Testis (tissue), 3 donors: ENCODE data around the gene RGR. TPM values are rescaled to one million over a fixed set of nuclear protein-coding genes. Genes with fewer than 3 reads are reported as not detected.

Experiments
- DNase-seq: peaks from one replicate; pipeline ENCODE4 v3.0.0-alpha.2; 2019
- H3K27ac ChIP-seq, 2 donors: fragments of 200-600 bp; sonication (generic); one replicate each; pipeline ENCODE4 v1.5.1; 2019
- H3K27me3 ChIP-seq: fragments of 200-600 bp; sonication (generic); one replicate; pipeline ENCODE4 v1.5.1; 2019
- H3K36me3 ChIP-seq: fragments of 200-600 bp; sonication (generic); one replicate; pipeline ENCODE4 v1.5.1; 2017; ENCODE audit warnings: low read depth; ENCODE audit errors: missing control alignments
- H3K4me1 ChIP-seq: fragments of 200-600 bp; sonication (generic); one replicate; pipeline ENCODE4 v1.5.1; 2019
- H3K4me3 ChIP-seq, 2 donors: fragments of 200-600 bp; sonication (generic); one replicate each; pipeline ENCODE4 v1.5.1; 2017 to 2019
- H3K9me3 ChIP-seq: fragments of 200-600 bp; sonication (generic); one replicate; pipeline ENCODE4 v1.5.1; 2017
- POLR2A ChIP-seq: fragments of 450-650 bp; IDR thresholded peaks from one replicate; pipeline ENCODE4 v1.6.1; 2017; ENCODE audit warnings: antibody characterized with exemption, mild to moderate bottlenecking, moderate library complexity
- WGBS, 2 donors: methylation state at CpG; one replicate each; pipeline ENCODE4 v1.1.5; 2018; 5-methylcytosine and 5-hydroxymethylcytosine counted together
- intact Hi-C: fragments of 100-400 bp; cut with DNase I; formaldehyde crosslinking; loops from one replicate; pipeline ENCODE4 v1.15.1; 2023; ENCODE audit warnings: low total_unique reads
- polyA plus RNA-seq: library from polyadenylated mRNA; stranded (reverse); fragments of 350-450 nt; fragmentation: Illumina TruSeq; extraction: RNeasy Lipid Tissue Mini Kit (QIAGEN cat#74804); gene quantifications from one replicate; pipeline ENCODE4 v1.2.3, GENCODE V29; 2014; ENCODE audit warnings: low read depth, low replicate concordance; ENCODE audit not compliant: insufficient read depth
- total RNA-seq, 2 donors: library from RNA; depleted of rRNA; stranded (reverse); fragments of >200 nt; gene quantifications; one replicate each; pipeline ENCODE4 v1.2.3, GENCODE V29; 2016
- TF ChIP-seq, protein P1 (sequence below), 3 experiments: fragments of 450-650 bp in 2 of 3; fragments of 200-600 bp in 1 of 3; sonication (generic) in 1 of 3; IDR thresholded peaks; one replicate each; pipeline ENCODE4 v1.5.1; 2016 to 2019; ENCODE audit warnings: antibody characterized with exemption in 3 of 3, mild to moderate bottlenecking in 2 of 3, moderate library complexity in 1 of 3

The RGR gene
- total and polyA plus RNA-seq, 3 donors from 2014 or later, result 2.2 to 5.9 (median 3.7) TPM

DNA sequence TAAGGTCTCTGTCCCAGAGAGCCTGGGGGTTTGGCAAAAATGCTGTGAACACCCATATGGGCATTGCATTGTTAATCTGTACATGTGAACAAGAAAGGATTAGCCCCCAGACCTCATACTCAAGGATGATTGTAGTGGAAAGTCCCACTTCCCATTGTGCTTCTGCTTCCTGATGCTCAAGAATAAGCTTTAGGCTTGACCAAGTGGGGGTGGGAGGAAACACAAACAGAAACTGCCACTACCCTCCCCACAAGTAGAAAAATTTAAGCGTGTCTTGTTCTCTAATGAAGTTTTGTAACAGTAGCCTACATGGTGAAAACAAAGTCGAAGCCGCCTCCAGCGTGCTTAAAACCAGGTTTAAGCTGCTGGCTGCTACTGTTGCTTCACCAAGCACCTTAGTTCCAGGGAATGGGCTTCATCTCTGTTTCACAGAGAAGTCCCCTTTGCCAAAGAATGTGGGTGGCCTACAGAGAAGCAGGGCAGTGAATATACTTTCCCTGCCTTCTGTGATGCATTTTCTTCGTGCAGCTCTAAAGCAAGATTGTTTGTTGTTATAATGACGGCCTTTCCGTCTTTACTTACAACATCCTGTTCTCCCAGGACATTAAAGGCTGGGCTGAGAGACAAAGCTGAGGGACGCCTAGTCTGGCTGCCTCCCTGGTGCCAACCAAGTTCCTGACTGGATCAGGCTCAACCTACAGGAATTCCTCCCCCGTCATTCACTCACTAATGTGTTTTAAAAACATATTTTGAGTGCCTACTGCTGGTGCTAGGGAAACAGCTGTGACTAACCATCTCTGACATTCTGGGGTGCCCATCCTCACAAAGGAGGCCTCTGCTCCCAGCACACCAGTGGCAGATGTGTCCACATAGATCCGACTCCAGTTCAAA lies 51.5 kb downstream of the RGR start:
- intact Hi-C loops, result no loop called here
- Histone ChIP-seq H3K4me1 (no peaks in the 10 kb centered on the region), H3K36me3 (no peaks in the 10 kb centered on the region), H3K27ac (no peak overlapping the region), H3K4me3 (no peak overlapping the region), H3K9me3 (no peaks in the 10 kb centered on the region), H3K27me3 (no peaks in the 10 kb centered on the region)
- whole genome bisulfite sequencing, 2 donors, result 63 to 65% methylated on average over 10 of the region's 10 CpGs
- DNase-seq, result no peak
- TF ChIP-seq POLR2A, result no peak
- TF ChIP-seq, protein P1, sequence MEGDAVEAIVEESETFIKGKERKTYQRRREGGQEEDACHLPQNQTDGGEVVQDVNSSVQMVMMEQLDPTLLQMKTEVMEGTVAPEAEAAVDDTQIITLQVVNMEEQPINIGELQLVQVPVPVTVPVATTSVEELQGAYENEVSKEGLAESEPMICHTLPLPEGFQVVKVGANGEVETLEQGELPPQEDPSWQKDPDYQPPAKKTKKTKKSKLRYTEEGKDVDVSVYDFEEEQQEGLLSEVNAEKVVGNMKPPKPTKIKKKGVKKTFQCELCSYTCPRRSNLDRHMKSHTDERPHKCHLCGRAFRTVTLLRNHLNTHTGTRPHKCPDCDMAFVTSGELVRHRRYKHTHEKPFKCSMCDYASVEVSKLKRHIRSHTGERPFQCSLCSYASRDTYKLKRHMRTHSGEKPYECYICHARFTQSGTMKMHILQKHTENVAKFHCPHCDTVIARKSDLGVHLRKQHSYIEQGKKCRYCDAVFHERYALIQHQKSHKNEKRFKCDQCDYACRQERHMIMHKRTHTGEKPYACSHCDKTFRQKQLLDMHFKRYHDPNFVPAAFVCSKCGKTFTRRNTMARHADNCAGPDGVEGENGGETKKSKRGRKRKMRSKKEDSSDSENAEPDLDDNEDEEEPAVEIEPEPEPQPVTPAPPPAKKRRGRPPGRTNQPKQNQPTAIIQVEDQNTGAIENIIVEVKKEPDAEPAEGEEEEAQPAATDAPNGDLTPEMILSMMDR (IDR thresholded peaks at IDR 0.05), result no peak

DNA sequence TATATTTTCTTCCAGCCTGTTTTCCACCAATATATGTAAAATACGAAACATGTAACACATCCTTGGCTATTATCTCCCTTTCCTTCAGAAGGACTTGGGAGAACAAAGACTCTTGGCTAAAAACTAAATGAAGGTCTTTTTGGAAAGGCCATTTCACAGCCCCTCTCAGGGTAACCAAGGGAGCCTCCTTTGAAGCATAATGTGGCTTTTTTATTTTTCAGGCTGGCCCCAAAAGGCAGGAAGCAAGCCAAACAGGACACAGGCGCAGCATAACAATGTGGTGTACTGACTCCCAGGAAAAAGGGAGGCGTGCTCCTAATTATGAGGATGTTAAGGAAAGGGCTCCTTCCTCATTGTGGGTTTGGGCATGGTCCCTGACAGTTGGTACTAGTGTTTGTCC lies 53.2 kb downstream of the RGR start:
- Histone ChIP-seq H3K4me3 (no peak overlapping the region), H3K27me3 (no peaks in the 10 kb centered on the region), H3K9me3 (no peaks in the 10 kb centered on the region), H3K4me1 (no peaks in the 10 kb centered on the region), H3K27ac (no peak overlapping the region), H3K36me3 (no peaks in the 10 kb centered on the region)
- TF ChIP-seq POLR2A, result no peak
- TF ChIP-seq, protein P1 (IDR thresholded peaks at IDR 0.05), result no peak
- intact Hi-C loops, result no loop called here
- 77 to 86% methylated on average over 3 of the region's 3 CpGs for WGBS, 2 donors
- DNase-seq, result no peak

DNA sequence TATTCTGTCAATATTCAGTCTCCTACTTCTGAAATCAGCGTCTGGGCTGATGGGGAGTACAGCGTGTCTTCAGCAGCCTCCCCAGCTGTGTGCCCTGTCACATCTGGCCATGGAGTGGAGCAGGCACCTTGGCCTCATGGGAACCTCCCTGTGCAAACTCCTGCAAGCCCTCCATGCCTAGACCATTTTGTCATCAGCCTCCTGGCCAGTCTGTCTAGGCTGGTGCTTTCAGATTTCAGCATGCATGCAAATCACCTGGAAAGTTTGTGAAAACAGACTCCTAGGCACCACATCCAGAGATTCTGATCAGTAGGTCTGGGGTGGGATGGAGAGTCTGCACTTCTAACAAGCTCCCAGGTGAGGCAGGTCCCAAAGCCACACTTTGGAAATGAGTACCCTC lies 57.4 kb downstream of the RGR start:
- H3K4me1 ChIP-seq, result no peaks in the 10 kb centered on the region
- 67 to 69% methylated on average over 2 of the region's 2 CpGs for WGBS, 2 donors
- intact Hi-C loops, result no loop called here
- no peaks in the 10 kb centered on the region for H3K27me3 ChIP-seq
- DNase-seq, result no peak
- no peak overlapping the region for H3K4me3 ChIP-seq
- H3K36me3 ChIP-seq, result no peaks in the 10 kb centered on the region
- TF ChIP-seq, protein P1 (IDR thresholded peaks at IDR 0.05), result no peak
- no peak for TF ChIP-seq POLR2A
- no peak overlapping the region for H3K27ac ChIP-seq
- H3K9me3 ChIP-seq, result no peaks in the 10 kb centered on the region

DNA sequence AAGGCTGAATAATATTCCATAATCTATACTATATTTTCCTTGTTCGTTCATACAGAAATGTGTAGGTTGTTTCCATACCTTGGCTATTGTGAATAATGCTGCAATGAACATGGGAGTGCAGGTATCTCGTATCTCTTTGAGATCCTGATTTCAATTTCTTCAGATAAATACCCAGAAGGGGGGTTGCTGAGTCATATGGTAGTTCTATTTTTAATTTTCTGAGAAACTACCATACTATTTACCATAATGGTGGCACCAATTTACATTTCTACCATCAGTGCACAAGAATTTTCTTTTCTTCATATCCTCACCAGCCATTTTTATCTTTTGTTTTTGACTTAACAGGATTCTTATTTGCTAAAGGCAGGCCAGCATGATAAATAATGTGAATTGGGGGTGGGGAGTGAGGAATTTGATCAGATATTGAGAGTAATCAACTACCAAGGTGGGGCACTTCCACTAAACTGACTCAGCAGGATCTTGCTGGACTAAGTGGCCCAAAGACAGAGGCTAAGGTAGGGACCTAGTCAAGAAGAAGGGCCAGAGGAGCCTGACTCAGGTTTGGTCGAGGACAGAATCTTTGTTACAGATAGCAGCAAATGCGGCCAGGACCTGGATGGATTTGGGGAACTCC lies 62.0 kb downstream of the RGR start:
- Histone ChIP-seq H3K27me3 (no peaks in the 10 kb centered on the region), H3K4me3 (no peak overlapping the region), H3K4me1 (no peaks in the 10 kb centered on the region), H3K27ac (no peak overlapping the region), H3K36me3 (no peaks in the 10 kb centered on the region), H3K9me3 (no peaks in the 10 kb centered on the region)
- intact Hi-C loops, result no loop called here
- DNase-seq, result no peak
- TF ChIP-seq, protein P1 (IDR thresholded peaks at IDR 0.05), result no peak
- TF ChIP-seq POLR2A, result no peak
- WGBS, 2 donors, result 87 to 88% methylated on average over 4 of the region's 4 CpGs
